ENCODE data around the gene TCP11.
"Not testable (repeated sequence)": the region's sequence is repeated elsewhere in the genome, so short reads cannot be mapped to it uniquely, and the experiment has no call there.

The TCP11 gene

DNA sequence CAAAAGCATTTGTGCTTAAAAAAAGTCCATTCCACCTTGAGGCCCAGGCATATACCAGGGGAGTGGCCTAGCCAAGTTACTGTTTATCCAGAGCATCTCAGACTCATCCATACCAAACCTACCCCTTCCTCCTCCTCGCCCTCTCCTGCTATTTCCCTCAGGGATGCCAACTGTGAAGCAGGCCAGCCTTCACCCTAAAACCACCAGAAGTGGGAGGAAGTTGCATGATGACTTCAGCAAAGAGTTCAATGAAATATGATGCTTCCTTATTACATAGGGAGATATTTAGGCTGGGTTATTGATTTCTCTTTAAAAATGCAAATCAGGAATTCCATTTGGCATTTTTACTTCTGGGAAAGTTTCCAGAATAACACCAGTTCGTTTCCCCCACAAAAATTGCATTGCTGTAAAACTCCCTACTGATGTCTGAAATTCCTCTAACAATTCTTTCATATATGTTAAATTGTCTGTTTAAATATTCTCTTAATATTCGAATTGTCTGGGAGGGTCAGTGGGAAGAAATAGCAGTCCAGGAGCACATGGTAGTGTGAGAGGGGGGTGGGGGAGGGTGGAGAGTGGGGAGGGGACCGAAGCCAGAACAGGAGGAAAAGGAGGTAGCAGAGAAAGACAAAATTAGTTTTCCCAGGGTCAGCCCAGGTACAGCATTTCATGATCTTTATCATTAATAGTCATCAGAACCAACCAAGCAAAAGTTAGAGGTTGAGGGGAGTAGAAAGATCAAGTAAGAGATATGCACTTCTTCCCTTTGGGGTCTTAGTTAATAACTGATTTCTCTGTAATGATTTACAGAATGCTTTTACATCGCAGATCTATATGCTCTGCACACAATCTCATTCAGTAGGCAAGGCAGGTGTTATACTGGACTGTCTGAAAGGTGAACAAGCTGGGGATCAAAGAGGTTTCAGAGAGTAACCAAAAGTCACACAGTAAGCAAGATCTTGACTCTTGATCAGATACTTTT lies 1.7 kb upstream of the TCP11 start:
- Histone ChIP-seq H3K4me2 (no peak overlapping the region), H3K9ac (no peak overlapping the region), H3K27ac (no peak overlapping the region), H4K20me1 (ENCODE audit: insufficient read depth) (no peaks in the 10 kb centered on the region), H3K4me3 (IDR thresholded peaks at IDR 0.05; ENCODE audit: insufficient read depth, low read depth, low read length) (no peak overlapping the region), H2AFZ (ENCODE audit: low read depth) (no peak overlapping the region), H3K36me3 (ENCODE audit: insufficient read depth) (no peaks in the 10 kb centered on the region), H3K27me3 (ENCODE audit: insufficient read depth, low read depth) (no peaks in the 10 kb centered on the region), H3K4me1 (ENCODE audit: low read depth, poor library complexity, severe bottlenecking) (peaks cover 4% of the 10 kb centered on the region), H3K79me2 (ENCODE audit: insufficient read depth, low read depth) (no peaks in the 10 kb centered on the region)
- TF ChIP-seq, protein P1, sequence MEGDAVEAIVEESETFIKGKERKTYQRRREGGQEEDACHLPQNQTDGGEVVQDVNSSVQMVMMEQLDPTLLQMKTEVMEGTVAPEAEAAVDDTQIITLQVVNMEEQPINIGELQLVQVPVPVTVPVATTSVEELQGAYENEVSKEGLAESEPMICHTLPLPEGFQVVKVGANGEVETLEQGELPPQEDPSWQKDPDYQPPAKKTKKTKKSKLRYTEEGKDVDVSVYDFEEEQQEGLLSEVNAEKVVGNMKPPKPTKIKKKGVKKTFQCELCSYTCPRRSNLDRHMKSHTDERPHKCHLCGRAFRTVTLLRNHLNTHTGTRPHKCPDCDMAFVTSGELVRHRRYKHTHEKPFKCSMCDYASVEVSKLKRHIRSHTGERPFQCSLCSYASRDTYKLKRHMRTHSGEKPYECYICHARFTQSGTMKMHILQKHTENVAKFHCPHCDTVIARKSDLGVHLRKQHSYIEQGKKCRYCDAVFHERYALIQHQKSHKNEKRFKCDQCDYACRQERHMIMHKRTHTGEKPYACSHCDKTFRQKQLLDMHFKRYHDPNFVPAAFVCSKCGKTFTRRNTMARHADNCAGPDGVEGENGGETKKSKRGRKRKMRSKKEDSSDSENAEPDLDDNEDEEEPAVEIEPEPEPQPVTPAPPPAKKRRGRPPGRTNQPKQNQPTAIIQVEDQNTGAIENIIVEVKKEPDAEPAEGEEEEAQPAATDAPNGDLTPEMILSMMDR (conservative IDR thresholded peaks at IDR 0.05; ENCODE audit: low read depth, low read length), result no peak

- H3K27ac ChIP-seq, result no peak overlapping the region
- no peaks in the 10 kb centered on the region for H4K20me1 ChIP-seq (ENCODE audit: insufficient read depth)
- no peak overlapping the region for H3K4me2 ChIP-seq
- no peak overlapping the region for H3K4me3 ChIP-seq (IDR thresholded peaks at IDR 0.05; ENCODE audit: insufficient read depth, low read depth, low read length)
- no peak overlapping the region for H3K9ac ChIP-seq
- no peak overlapping the region for H2AFZ ChIP-seq (ENCODE audit: low read depth)
- TF ChIP-seq, protein P1 (conservative IDR thresholded peaks at IDR 0.05; ENCODE audit: low read depth, low read length), result no peak
- no peaks in the 10 kb centered on the region for H3K27me3 ChIP-seq (ENCODE audit: insufficient read depth, low read depth)
- H3K36me3 ChIP-seq (ENCODE audit: insufficient read depth), result no peaks in the 10 kb centered on the region
- H3K79me2 ChIP-seq (ENCODE audit: insufficient read depth, low read depth), result no peaks in the 10 kb centered on the region
- no peaks in the 10 kb centered on the region for H3K4me1 ChIP-seq (ENCODE audit: low read depth, poor library complexity, severe bottlenecking)
These were observed 516 bp downstream of the TCP11 start for GRCh38 chr6:35140639-35141006.

DNA sequence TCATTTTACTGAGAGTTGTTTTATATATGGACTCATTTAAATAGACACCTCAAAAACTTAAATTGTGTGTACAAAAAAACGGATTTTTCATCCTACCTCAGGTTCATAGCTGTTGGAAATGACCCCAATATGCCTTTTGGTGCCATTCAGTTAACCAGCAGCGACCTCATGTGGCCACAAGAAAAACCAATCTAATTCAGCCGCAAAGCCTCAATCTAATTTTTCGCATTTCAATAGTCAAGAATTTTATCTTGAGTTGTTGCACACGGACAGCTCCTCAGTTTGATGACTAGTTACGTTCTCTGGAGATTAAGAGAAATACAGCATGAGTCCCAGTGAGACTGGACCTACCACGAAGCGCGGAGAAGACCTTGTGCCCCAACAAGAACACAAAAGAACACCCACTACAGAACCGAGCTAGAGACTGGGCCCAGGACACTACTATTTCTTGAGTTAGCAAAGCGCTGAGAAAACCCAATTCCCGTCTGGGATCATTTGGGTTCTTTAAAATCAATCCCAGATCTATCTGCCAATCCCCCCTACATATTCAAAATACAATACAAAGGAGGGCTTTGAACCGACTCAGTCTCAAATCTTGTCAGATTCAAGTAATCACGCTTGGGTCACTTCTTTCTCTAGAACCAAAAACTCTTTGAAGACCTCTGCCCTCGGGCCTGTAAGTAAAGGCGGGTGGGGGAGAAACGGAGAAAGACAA lies 1.1 kb downstream of the TCP11 start:
- no peak overlapping the region for H3K9ac ChIP-seq
- TF ChIP-seq, protein P1 (conservative IDR thresholded peaks at IDR 0.05; ENCODE audit: low read depth, low read length), result peak; percentile 90
- no peak overlapping the region; the same call in 1 of the 2 replicates for H3K4me2 ChIP-seq
- H2AFZ ChIP-seq (ENCODE audit: low read depth), result no peak overlapping the region
- no peaks in the 10 kb centered on the region for H3K4me1 ChIP-seq (ENCODE audit: low read depth, poor library complexity, severe bottlenecking)
- H3K79me2 ChIP-seq (ENCODE audit: insufficient read depth, low read depth), result no peaks in the 10 kb centered on the region
- H3K36me3 ChIP-seq (ENCODE audit: insufficient read depth), result no peaks in the 10 kb centered on the region
- H3K4me3 ChIP-seq (IDR thresholded peaks at IDR 0.05; ENCODE audit: insufficient read depth, low read depth, low read length), result no peak overlapping the region
- no peaks in the 10 kb centered on the region for H3K27me3 ChIP-seq (ENCODE audit: insufficient read depth, low read depth)
- H4K20me1 ChIP-seq (ENCODE audit: insufficient read depth), result no peaks in the 10 kb centered on the region
- no peak overlapping the region for H3K27ac ChIP-seq

DNA sequence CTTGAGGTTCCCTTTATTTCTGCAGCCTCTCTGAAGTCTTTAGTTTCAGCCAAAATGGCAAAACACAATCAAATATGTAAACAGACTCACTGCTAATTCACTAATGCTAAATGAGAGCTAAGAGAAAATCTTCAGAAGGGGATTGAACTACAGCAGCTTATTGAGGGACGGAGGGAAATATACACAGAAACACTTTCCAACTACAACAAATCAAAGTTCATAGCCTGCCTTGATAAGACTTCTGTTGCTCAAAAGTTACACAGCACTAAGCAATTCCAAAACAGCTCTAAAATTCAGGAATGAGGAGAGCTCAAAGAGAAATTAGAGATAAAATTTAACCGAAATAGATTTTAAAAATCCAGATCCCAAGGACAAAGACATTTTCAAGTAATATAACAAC lies 1.7 kb downstream of the TCP11 start:
- no peak overlapping the region for H2AFZ ChIP-seq (ENCODE audit: low read depth)

GRCh38 chr6:35138191-35138590 lies 2.9 kb downstream of the TCP11 start:
- not testable (repeated sequence) for H3K4me3 ChIP-seq (IDR thresholded peaks at IDR 0.05; ENCODE audit: insufficient read depth, low read depth, low read length); H3K27ac ChIP-seq; H3K27me3 ChIP-seq (ENCODE audit: insufficient read depth, low read depth); H3K4me2 ChIP-seq; H2AFZ ChIP-seq (ENCODE audit: low read depth); H3K79me2 ChIP-seq (ENCODE audit: insufficient read depth, low read depth); H3K4me1 ChIP-seq (ENCODE audit: low read depth, poor library complexity, severe bottlenecking); H3K36me3 ChIP-seq (ENCODE audit: insufficient read depth); H4K20me1 ChIP-seq (ENCODE audit: insufficient read depth); H3K9ac ChIP-seq

More for the DNA sequence above, 1.7 kb downstream of the TCP11 start:
- H3K4me3 ChIP-seq (IDR thresholded peaks at IDR 0.05; ENCODE audit: insufficient read depth, low read depth, low read length), result no peak overlapping the region
- no peaks in the 10 kb centered on the region for H4K20me1 ChIP-seq (ENCODE audit: insufficient read depth)
- no peaks in the 10 kb centered on the region for H3K4me1 ChIP-seq (ENCODE audit: low read depth, poor library complexity, severe bottlenecking)
- H3K27ac ChIP-seq, result no peak overlapping the region
- no peaks in the 10 kb centered on the region for H3K79me2 ChIP-seq (ENCODE audit: insufficient read depth, low read depth)
- TF ChIP-seq, protein P1 (conservative IDR thresholded peaks at IDR 0.05; ENCODE audit: low read depth, low read length), result no peak
- no peaks in the 10 kb centered on the region for H3K36me3 ChIP-seq (ENCODE audit: insufficient read depth)
- H3K9ac ChIP-seq, result no peak overlapping the region
- no peaks in the 10 kb centered on the region for H3K27me3 ChIP-seq (ENCODE audit: insufficient read depth, low read depth)
- H3K4me2 ChIP-seq, result no peak overlapping the region

Measured in KMS-11 (cell line).